Thyroid gland (tissue), 4 donors: ENCODE measurements around the gene PREX1.

Source experiments
- CTCF ChIP-seq, 6 experiments: fragments of 200-600 bp in 3 of 6; fragments of 450-650 bp in 3 of 6; sonication (generic) in 3 of 6; IDR thresholded peaks; one replicate each; pipeline ENCODE4 v1.5.1; 2016 to 2019; ENCODE audit warnings: antibody characterized with exemption in 6 of 6, mild to moderate bottlenecking in 2 of 6, inconsistent platforms in 1 of 6, moderate library complexity in 1 of 6
- POLR2A ChIP-seq, 2 donors: fragments of 450-650 bp; IDR thresholded peaks; one replicate each; pipeline ENCODE4 v1.6.1; 2017; ENCODE audit warnings: antibody characterized with exemption in 2 of 2, mild to moderate bottlenecking in 2 of 2, moderate library complexity in 1 of 2

- no peak for TF ChIP-seq CTCF (IDR thresholded peaks at IDR 0.05)
- no peak for TF ChIP-seq POLR2A (IDR thresholded peaks at IDR 0.05)
These were observed 213.1 kb downstream of the PREX1 start for GRCh38 chr20:48614593-48615274.
